ENCODE results near the gene NQO2. TPM values are rescaled to one million over a fixed set of nuclear protein-coding genes. Genes with fewer than 3 reads are reported as not detected.
A peak's percentile ranks its signal among the peaks of the same experiment; 100 is the strongest.

NQO2 gene
- total RNA-seq, 2 donors from 2014 or later = 50.8 to 199 TPM

GRCh38 chr6:3039384-3039783 is 39.7 kb downstream of the NQO2 start:
- 83 to 93% methylated on average over 2 to 3 of the region's 3 CpGs for WGBS, 2 experiments (ENCODE audit: insufficient coverage in 1 of 2, insufficient read length in 1 of 2)
- Mint-ChIP-seq H3K27ac (no peak overlapping the region), H3K27me3 (ENCODE audit: insufficient read depth) (peaks cover 5% of the 10 kb centered on the region), H3K36me3 (ENCODE audit: low read depth) (no peaks in the 10 kb centered on the region), H3K9me3 (peaks cover 30% of the 10 kb centered on the region), H3K4me3 (no peak overlapping the region), H3K4me1 (peaks cover 28% of the 10 kb centered on the region)
- no peak overlapping the region for H3K27ac ChIP-seq (ENCODE audit: low read depth, low read length)
- peaks cover 44% of the 10 kb centered on the region for H3K9me3 ChIP-seq (ENCODE audit: control insufficient read depth, low read length)
- no peak overlapping the region for H3K9ac ChIP-seq (ENCODE audit: extremely low read depth, low read length, poor library complexity, severe bottlenecking)
- peak overlapping the region; percentile 45 for H3K4me3 ChIP-seq (ENCODE audit: low read length)
- TF ChIP-seq, protein P1, sequence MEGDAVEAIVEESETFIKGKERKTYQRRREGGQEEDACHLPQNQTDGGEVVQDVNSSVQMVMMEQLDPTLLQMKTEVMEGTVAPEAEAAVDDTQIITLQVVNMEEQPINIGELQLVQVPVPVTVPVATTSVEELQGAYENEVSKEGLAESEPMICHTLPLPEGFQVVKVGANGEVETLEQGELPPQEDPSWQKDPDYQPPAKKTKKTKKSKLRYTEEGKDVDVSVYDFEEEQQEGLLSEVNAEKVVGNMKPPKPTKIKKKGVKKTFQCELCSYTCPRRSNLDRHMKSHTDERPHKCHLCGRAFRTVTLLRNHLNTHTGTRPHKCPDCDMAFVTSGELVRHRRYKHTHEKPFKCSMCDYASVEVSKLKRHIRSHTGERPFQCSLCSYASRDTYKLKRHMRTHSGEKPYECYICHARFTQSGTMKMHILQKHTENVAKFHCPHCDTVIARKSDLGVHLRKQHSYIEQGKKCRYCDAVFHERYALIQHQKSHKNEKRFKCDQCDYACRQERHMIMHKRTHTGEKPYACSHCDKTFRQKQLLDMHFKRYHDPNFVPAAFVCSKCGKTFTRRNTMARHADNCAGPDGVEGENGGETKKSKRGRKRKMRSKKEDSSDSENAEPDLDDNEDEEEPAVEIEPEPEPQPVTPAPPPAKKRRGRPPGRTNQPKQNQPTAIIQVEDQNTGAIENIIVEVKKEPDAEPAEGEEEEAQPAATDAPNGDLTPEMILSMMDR (conservative IDR thresholded peaks at IDR 0.05) = no peak
- H3K27me3 ChIP-seq (ENCODE audit: control insufficient read depth, insufficient read depth, low read length, poor library complexity, severe bottlenecking) = no peaks in the 10 kb centered on the region
- no peak for DNase-seq
- no peaks in the 10 kb centered on the region for H3K36me3 ChIP-seq (ENCODE audit: control insufficient read depth, insufficient read depth, low read length)
- H3K4me1 ChIP-seq (ENCODE audit: control insufficient read depth, insufficient read depth, low read length) = peaks cover 8% of the 10 kb centered on the region

GRCh38 chr6:3041147-3041546 is 41.5 kb downstream of the NQO2 start:
- peaks cover 28% of the 10 kb centered on the region for H3K4me1 Mint-ChIP-seq
- peaks cover 5% of the 10 kb centered on the region for H3K27me3 Mint-ChIP-seq (ENCODE audit: insufficient read depth)
- no peak for DNase-seq
- TF ChIP-seq, protein P1 (conservative IDR thresholded peaks at IDR 0.05) = no peak
- Histone ChIP-seq H3K9me3 (ENCODE audit: control insufficient read depth, low read length) (peaks cover 26% of the 10 kb centered on the region), H3K4me3 (ENCODE audit: low read length) (peak overlapping the region; percentile 66), H3K36me3 (ENCODE audit: control insufficient read depth, insufficient read depth, low read length) (no peaks in the 10 kb centered on the region), H3K27ac (ENCODE audit: low read depth, low read length) (no peak overlapping the region), H3K4me1 (ENCODE audit: control insufficient read depth, insufficient read depth, low read length) (peaks cover 8% of the 10 kb centered on the region), H3K27me3 (ENCODE audit: control insufficient read depth, insufficient read depth, low read length, poor library complexity, severe bottlenecking) (no peaks in the 10 kb centered on the region), H3K9ac (ENCODE audit: extremely low read depth, low read length, poor library complexity, severe bottlenecking) (peak overlapping the region; percentile 42)
- 92 to 100% methylated on average over 2 to 3 of the region's 3 CpGs for WGBS, 2 experiments (ENCODE audit: insufficient coverage in 1 of 2, insufficient read length in 1 of 2)
- H3K27ac Mint-ChIP-seq = peak overlapping the region; percentile 83
- peaks cover 14% of the 10 kb centered on the region for H3K9me3 Mint-ChIP-seq
- H3K4me3 Mint-ChIP-seq = no peak overlapping the region
- H3K36me3 Mint-ChIP-seq (ENCODE audit: low read depth) = no peaks in the 10 kb centered on the region

GRCh38 chr6:3041606-3042005 is 41.9 kb downstream of the NQO2 start:
- Histone ChIP-seq H3K9me3 (ENCODE audit: control insufficient read depth, low read length) (peaks cover 22% of the 10 kb centered on the region), H3K36me3 (ENCODE audit: control insufficient read depth, insufficient read depth, low read length) (no peaks in the 10 kb centered on the region), H3K9ac (ENCODE audit: extremely low read depth, low read length, poor library complexity, severe bottlenecking) (peak overlapping the region; percentile 42), H3K4me3 (ENCODE audit: low read length) (peak overlapping the region; percentile 66), H3K27ac (ENCODE audit: low read depth, low read length) (peak overlapping the region; percentile 40), H3K4me1 (ENCODE audit: control insufficient read depth, insufficient read depth, low read length) (peaks cover 8% of the 10 kb centered on the region), H3K27me3 (ENCODE audit: control insufficient read depth, insufficient read depth, low read length, poor library complexity, severe bottlenecking) (no peaks in the 10 kb centered on the region)
- DNase-seq = no peak
- peaks cover 9% of the 10 kb centered on the region for H3K9me3 Mint-ChIP-seq
- WGBS, 2 experiments (ENCODE audit: insufficient coverage in 1 of 2, insufficient read length in 1 of 2) = 21% methylated on average over 2 of the region's 2 CpGs; no CpG with 5 or more reads in 1 of the 2 experiments
- H3K27ac Mint-ChIP-seq = peak overlapping the region; percentile 83
- H3K36me3 Mint-ChIP-seq (ENCODE audit: low read depth) = no peaks in the 10 kb centered on the region
- H3K4me3 Mint-ChIP-seq = no peak overlapping the region
- H3K4me1 Mint-ChIP-seq = peaks cover 28% of the 10 kb centered on the region
- H3K27me3 Mint-ChIP-seq (ENCODE audit: insufficient read depth) = peaks cover 5% of the 10 kb centered on the region
- TF ChIP-seq, protein P1 (conservative IDR thresholded peaks at IDR 0.05) = no peak

Measured in endodermal cell (in vitro differentiated cells).